ENCODE measurements around the gene KCNIP2. TPM values are rescaled to one million over a fixed set of nuclear protein-coding genes. Genes with fewer than 3 reads are reported as not detected.

Gene KCNIP2
- total and polyA plus RNA-seq, 2 donors (not counting 3 experiments of a cell fraction or from before 2014, with no cell fraction given): 0.36 to 2.2 TPM

GRCh38 chr10:101839416-101840063 is 4.1 kb downstream of the KCNIP2 start:
- Histone ChIP-seq H3K36me3 (ENCODE audit: control insufficient read depth in 2 of 2, extremely low read depth in 1 of 2, insufficient read depth in 2 of 2, low read length in 2 of 2) (no peaks in the 10 kb centered on the region), H3K79me2 (ENCODE audit: control insufficient read depth, insufficient read depth, low read length) (no peaks in the 10 kb centered on the region), H3K4me2 (ENCODE audit: insufficient read depth, low read length) (peak overlapping the region; percentile 76), H3K9ac (replicated peaks; ENCODE audit: extremely low read depth, insufficient read depth, low read length) (no peak overlapping the region), H3K4me1 (ENCODE audit: control insufficient read depth, extremely low read depth, insufficient read depth, low read length) (peaks cover 13% of the 10 kb centered on the region), H2AFZ (ENCODE audit: low read depth, low read length) (peak overlapping the region; percentile 24), H3K4me3 (replicated peaks in 1 of 3; ENCODE audit: insufficient read depth in 1 of 3, low read depth in 1 of 3, low read length in 3 of 3) (peak overlapping the region; percentile 1 to 7 (median 6)), H3K27ac (ENCODE audit: insufficient read depth, low read depth, low read length) (no peak overlapping the region), H3K9me3 (replicated peaks; ENCODE audit: control insufficient read depth, insufficient read depth, low read length) (no peaks in the 10 kb centered on the region), H4K20me1 (replicated peaks; ENCODE audit: control insufficient read depth, extremely low read depth, insufficient read depth, low read length) (no peaks in the 10 kb centered on the region), H3K9me1 (replicated peaks; ENCODE audit: control insufficient read depth, extremely low read depth, insufficient read depth, low read length) (no peaks in the 10 kb centered on the region), H3K27me3 (ENCODE audit: control insufficient read depth in 2 of 2, insufficient read depth in 2 of 2, low read length in 2 of 2) (no peaks in the 10 kb centered on the region)
- ChIA-PET POLR2A (interaction anchor here (0.6 kb wide), 2 partner anchors 38 to 45 kb away, joined by 3 read pairs; no protein-coding TSS in a partner anchor), CTCF (interaction anchor here (1.1 to 10.5 kb wide), 15 partner anchors 9 to 234 kb away, joined by 4 to 742 read pairs (median 27); partner anchors contain the start of gene OGA)
- intact Hi-C loops (cut with micrococcal nuclease): loop anchor here (1.0 to 2.0 kb wide), 6 partner anchors 8 to 234 kb away; partner anchors contain the start of gene HPS6
- dilution Hi-C loops (cut with MboI; ENCODE audit: extremely low pct_ligation_motif_present, low sequenced_read_pairs): no loop called here
- DNase-seq (ENCODE audit: low read depth, low spot score) (no peak), FAIRE-seq (peak; percentile 62)
- BruUV-seq (replicated peaks): no TSS peak
- TF ChIP-seq POLR2AphosphoS5 (IDR thresholded peaks at IDR 0.05; ENCODE audit: insufficient read depth, low read depth, low read length) (no peak), GATA2 (IDR thresholded peaks at IDR 0.05; ENCODE audit: insufficient read depth, insufficient read length, low read depth, low read length) (no peak)

GRCh38 chr10:101839002-101839401 is 4.6 kb downstream of the KCNIP2 start:
- H3K9me3 ChIP-seq (replicated peaks; ENCODE audit: control insufficient read depth, insufficient read depth, low read length): no peaks in the 10 kb centered on the region
- DNase-seq (ENCODE audit: low read depth, low spot score): no peak
- dilution Hi-C loops (cut with MboI; ENCODE audit: extremely low pct_ligation_motif_present, low sequenced_read_pairs) (no loop called here), intact Hi-C loops (cut with micrococcal nuclease) (loop anchor here (1.0 kb wide), 1 partner anchor 8 kb away; no protein-coding TSS in a partner anchor)
- CTCF ChIA-PET: interaction anchor here (1.1 to 10.5 kb wide), 11 partner anchors 10 to 235 kb away, joined by 4 to 742 read pairs (median 39); partner anchors contain the start of gene OGA
- H3K9me1 ChIP-seq (replicated peaks; ENCODE audit: control insufficient read depth, extremely low read depth, insufficient read depth, low read length): no peaks in the 10 kb centered on the region
- H3K9ac ChIP-seq (replicated peaks; ENCODE audit: extremely low read depth, insufficient read depth, low read length): no peak overlapping the region
- H3K27me3 ChIP-seq (ENCODE audit: control insufficient read depth in 2 of 2, insufficient read depth in 2 of 2, low read length in 2 of 2): no peaks in the 10 kb centered on the region
- H3K79me2 ChIP-seq (ENCODE audit: control insufficient read depth, insufficient read depth, low read length): no peaks in the 10 kb centered on the region
- BruUV-seq (replicated peaks): no TSS peak
- H3K4me3 ChIP-seq (replicated peaks in 1 of 3; ENCODE audit: insufficient read depth in 1 of 3, low read depth in 1 of 3, low read length in 3 of 3): no peak overlapping the region
- H3K4me1 ChIP-seq (ENCODE audit: control insufficient read depth, extremely low read depth, insufficient read depth, low read length): peaks cover 13% of the 10 kb centered on the region
- POLR2A ChIA-PET: no interaction called here
- no peaks in the 10 kb centered on the region for H3K36me3 ChIP-seq (ENCODE audit: control insufficient read depth in 2 of 2, extremely low read depth in 1 of 2, insufficient read depth in 2 of 2, low read length in 2 of 2)
- H2AFZ ChIP-seq (ENCODE audit: low read depth, low read length): no peak overlapping the region
- no peaks in the 10 kb centered on the region for H4K20me1 ChIP-seq (replicated peaks; ENCODE audit: control insufficient read depth, extremely low read depth, insufficient read depth, low read length)
- TF ChIP-seq JUN (IDR thresholded peaks at IDR 0.05; ENCODE audit: borderline replicate concordance, insufficient read depth, insufficient read length, low read depth) (no peak), CTCF (IDR thresholded peaks at IDR 0.05; ENCODE audit: extremely low read depth in 1 of 2, insufficient read depth in 1 of 2, low read depth in 1 of 2, low read length in 2 of 2) (no peak), FOS (IDR thresholded peaks at IDR 0.05; ENCODE audit: borderline replicate concordance, insufficient read depth, low read length) (no peak), EZH2 (IDR thresholded peaks at IDR 0.05; ENCODE audit: borderline replicate concordance, low read depth, low read length, severe bottlenecking) (no peak), POLR2AphosphoS5 (IDR thresholded peaks at IDR 0.05; ENCODE audit: insufficient read depth, low read depth, low read length) (no peak), MAX (IDR thresholded peaks at IDR 0.05; ENCODE audit: insufficient read depth, insufficient read length) (no peak), MYC (IDR thresholded peaks at IDR 0.05; ENCODE audit: low read depth, low read length) (no peak), POLR2A (IDR thresholded peaks at IDR 0.05; ENCODE audit: low read depth, low read length) (no peak)
- no peak overlapping the region for H3K4me2 ChIP-seq (ENCODE audit: insufficient read depth, low read length)
- no peak overlapping the region for H3K27ac ChIP-seq (ENCODE audit: insufficient read depth, low read depth, low read length)
- FAIRE-seq: no peak

Measured in endothelial cell of umbilical vein (primary cell).